GM21526 (cell line): ENCODE results near the gene SRI.

Experiments used
- ATAC-seq: cut with Tn5 transposase; IDR thresholded peaks from one replicate; pipeline ENCODE4 v1.9.1; 2021; ENCODE audit warnings: moderate library complexity; ENCODE audit not compliant: unreplicated experiment, low FRiP score

The SRI gene

GRCh38 chr7:88226886-88227516 lies 7.2 kb upstream of the SRI start:
- no peak for ATAC-seq

- no peak for ATAC-seq
Measured at GRCh38 chr7:88226201-88226600, 6.4 kb upstream of the SRI start.

- ATAC-seq, result no peak
Measured at GRCh38 chr7:88224601-88225275, 4.9 kb upstream of the SRI start.

- no peak for ATAC-seq
Measured at GRCh38 chr7:88223265-88223664, 3.4 kb upstream of the SRI start.

GRCh38 chr7:88218836-88219605 lies 817 bp downstream of the SRI start:
- ATAC-seq, result peak; percentile 34

GRCh38 chr7:88218429-88218745 lies 1.5 kb downstream of the SRI start:
- no peak for ATAC-seq

GRCh38 chr7:88217675-88218428 lies 2.0 kb downstream of the SRI start:
- peak; percentile 81 for ATAC-seq

GRCh38 chr7:88216276-88216675 lies 3.6 kb downstream of the SRI start:
- no peak for ATAC-seq

GRCh38 chr7:88215295-88215694 lies 4.5 kb downstream of the SRI start:
- no peak for ATAC-seq

GRCh38 chr7:88214456-88214855 lies 5.4 kb downstream of the SRI start:
- no peak for ATAC-seq

- no peak for ATAC-seq
Measured at GRCh38 chr7:88212918-88213317, 6.9 kb downstream of the SRI start.

GRCh38 chr7:88208521-88208920 lies 11.3 kb downstream of the SRI start:
- no peak for ATAC-seq

GRCh38 chr7:88206254-88206653 lies 13.6 kb downstream of the SRI start:
- no peak for ATAC-seq

GRCh38 chr7:88205179-88205578 lies 14.7 kb downstream of the SRI start:
- ATAC-seq, result no peak

- no peak for ATAC-seq
Measured at GRCh38 chr7:88204525-88205110, 15.2 kb downstream of the SRI start.

GRCh38 chr7:88203401-88203800 lies 16.4 kb downstream of the SRI start:
- no peak for ATAC-seq

- no peak for ATAC-seq
Measured at GRCh38 chr7:88202799-88203198, 17.0 kb downstream of the SRI start.

- no peak for ATAC-seq
Measured at GRCh38 chr7:88202278-88202677, 17.6 kb downstream of the SRI start.

GRCh38 chr7:88201305-88201704 lies 18.5 kb downstream of the SRI start:
- no peak for ATAC-seq

GRCh38 chr7:88200789-88201188 lies 19.0 kb downstream of the SRI start:
- ATAC-seq, result no peak

GRCh38 chr7:88200261-88200660 lies 19.6 kb downstream of the SRI start:
- no peak for ATAC-seq
